H9 (cell line): ENCODE measurements around the gene SPEF2. TPM values are rescaled to one million over a fixed set of nuclear protein-coding genes. Genes with fewer than 3 reads are reported as not detected.

Experiments
- DNase-seq: peaks from one replicate; pipeline ENCODE4 v3.0.0-alpha.2; 2017
- H2AFZ ChIP-seq: one replicate; pipeline ENCODE4 v1.6.1; 2013; ENCODE audit warnings: mild to moderate bottlenecking, low read length, control low read depth, moderate library complexity
- H2AK5ac ChIP-seq: 2 replicates; pipeline ENCODE4 v1.6.1; 2013; ENCODE audit warnings: low read length, control low read depth, mixed read lengths; ENCODE audit not compliant: insufficient read length
- H2BK120ac ChIP-seq: one replicate; pipeline ENCODE4 v1.6.1; 2013; ENCODE audit warnings: low read depth, mild to moderate bottlenecking, low read length, control low read depth, inconsistent platforms; ENCODE audit not compliant: poor library complexity, severe bottlenecking
- H2BK12ac ChIP-seq: 2 replicates; pipeline ENCODE4 v1.6.1; 2013; ENCODE audit warnings: low read length, control low read depth, mixed read lengths, low read depth; ENCODE audit not compliant: insufficient read length
- H2BK15ac ChIP-seq: 2 replicates; pipeline ENCODE4 v1.6.1; 2013; ENCODE audit warnings: low read depth, low read length, control low read depth
- H2BK20ac ChIP-seq: one replicate; pipeline ENCODE4 v1.6.1; 2013; ENCODE audit warnings: low read depth, mild to moderate bottlenecking, low read length, control low read depth, inconsistent platforms; ENCODE audit not compliant: poor library complexity, severe bottlenecking
- H2BK5ac ChIP-seq: 2 replicates; pipeline ENCODE4 v1.6.1; 2013; ENCODE audit warnings: low read length, control low read depth, mixed read lengths; ENCODE audit not compliant: insufficient read length
- H3K14ac ChIP-seq: 2 replicates; pipeline ENCODE4 v1.6.1; 2013; ENCODE audit warnings: low read length, control low read depth; ENCODE audit not compliant: insufficient read depth
- H3K18ac ChIP-seq: 2 replicates; pipeline ENCODE4 v1.6.1; 2013; ENCODE audit warnings: low read depth, mild to moderate bottlenecking, mixed read lengths, low read length, control low read depth; ENCODE audit not compliant: insufficient read length
- H3K23ac ChIP-seq: 2 replicates; pipeline ENCODE4 v1.6.1; 2013; ENCODE audit warnings: low read length, control low read depth, mixed read lengths, low read depth; ENCODE audit not compliant: insufficient read length
- H3K23me2 ChIP-seq: 2 replicates; pipeline ENCODE4 v1.6.1; 2013; ENCODE audit warnings: low read depth, mild to moderate bottlenecking, mixed read lengths, low read length, control low read depth; ENCODE audit not compliant: insufficient read length, poor library complexity, severe bottlenecking
- H3K27ac ChIP-seq: 2 replicates; pipeline ENCODE4 v1.5.1; 2013; ENCODE audit warnings: low read length, control low read depth, mixed read lengths, low read depth; ENCODE audit not compliant: insufficient read length
- H3K27me3 ChIP-seq: 2 replicates; pipeline ENCODE4 v1.6.1; 2013; ENCODE audit warnings: low read length, control low read depth, inconsistent platforms; ENCODE audit not compliant: insufficient read depth
- H3K4ac ChIP-seq: 2 replicates; pipeline ENCODE4 v1.6.1; 2013; ENCODE audit warnings: low read depth, mild to moderate bottlenecking, control low read depth, inconsistent platforms, low read length, moderate library complexity
- H3K4me1 ChIP-seq: 2 replicates; pipeline ENCODE4 v1.6.1; 2013; ENCODE audit warnings: low read length, control low read depth, inconsistent platforms; ENCODE audit not compliant: insufficient read depth
- H3K4me2 ChIP-seq: 2 replicates; pipeline ENCODE4 v1.6.1; 2013; ENCODE audit warnings: low read length, control low read depth, mixed read lengths; ENCODE audit not compliant: insufficient read length, insufficient read depth
- H3K56ac ChIP-seq: 2 replicates; pipeline ENCODE4 v1.6.1; 2013; ENCODE audit warnings: low read depth, mild to moderate bottlenecking, mixed read lengths, low read length, control low read depth; ENCODE audit not compliant: insufficient read length
- H3K79me1 ChIP-seq: 2 replicates; pipeline ENCODE4 v1.6.1; 2013; ENCODE audit warnings: low read depth, mild to moderate bottlenecking, moderate library complexity, low read length, control low read depth, inconsistent platforms; ENCODE audit not compliant: insufficient read depth, poor library complexity, severe bottlenecking
- H3K79me2 ChIP-seq: 2 replicates; pipeline ENCODE4 v1.6.1; 2013; ENCODE audit warnings: low read length, control low read depth, inconsistent platforms; ENCODE audit not compliant: insufficient read depth
- H3K9ac ChIP-seq: 2 replicates; pipeline ENCODE4 v1.6.1; 2013; ENCODE audit warnings: low read length, control low read depth, mixed read lengths; ENCODE audit not compliant: insufficient read length; ENCODE audit errors: extremely low read depth
- H3K9me3 ChIP-seq: one replicate; pipeline ENCODE4 v1.6.1; 2013; ENCODE audit warnings: low read depth, low read length, inconsistent platforms; ENCODE audit not compliant: control insufficient read depth
- H3T11ph ChIP-seq: one replicate; pipeline ENCODE4 v1.6.1; 2013; ENCODE audit warnings: mild to moderate bottlenecking, low read length, control low read depth, inconsistent platforms
- H4K20me1 ChIP-seq: one replicate; pipeline ENCODE4 v1.6.1; 2013; ENCODE audit not compliant: control insufficient read depth, insufficient read length, insufficient read depth
- H4K5ac ChIP-seq: 2 replicates; pipeline ENCODE4 v1.6.1; 2013; ENCODE audit warnings: low read depth, mild to moderate bottlenecking, mixed read lengths, low read length, control low read depth; ENCODE audit not compliant: insufficient read length
- H4K8ac ChIP-seq: replicated peaks from 2 replicates; pipeline ENCODE4 v1.6.1; 2013; ENCODE audit warnings: low read length, control low read depth, mixed read lengths, low read depth; ENCODE audit not compliant: insufficient read length
- H4K91ac ChIP-seq: 2 replicates; pipeline ENCODE4 v1.6.1; 2013; ENCODE audit warnings: low read depth, mild to moderate bottlenecking, moderate library complexity, mixed read lengths, low read length, control low read depth; ENCODE audit not compliant: insufficient read length
- H3K27ac Mint-ChIP-seq, 3 experiments: 2 replicates in 2 of 3; 3 replicates in 1 of 3; pipeline ENCODE4 v1.8.0; 2020 to 2021; ENCODE audit warnings: mixed read lengths in 3 of 3, mild to moderate bottlenecking in 1 of 3, moderate library complexity in 1 of 3
- H3K27me3 Mint-ChIP-seq: 2 replicates; pipeline ENCODE4 v1.8.0; 2021; ENCODE audit warnings: low read depth, mild to moderate bottlenecking, moderate library complexity, mixed read lengths
- H3K36me3 Mint-ChIP-seq, 3 experiments: 2 replicates in 2 of 3; 3 replicates in 1 of 3; pipeline ENCODE4 v1.8.0; 2020 to 2021; ENCODE audit warnings: low read depth in 3 of 3, mixed read lengths in 3 of 3; ENCODE audit not compliant: insufficient read depth in 1 of 3
- H3K4me1 Mint-ChIP-seq, 2 experiments: 2 replicates each; pipeline ENCODE4 v1.8.0; 2020; ENCODE audit warnings: mixed read lengths in 2 of 2
- H3K4me3 Mint-ChIP-seq, 2 experiments: 2 replicates in 1 of 2; 3 replicates in 1 of 2; pipeline ENCODE4 v1.8.0; 2020 to 2021; ENCODE audit warnings: mild to moderate bottlenecking in 2 of 2, mixed read lengths in 2 of 2, moderate library complexity in 1 of 2
- H3K9me3 Mint-ChIP-seq, 2 experiments: 2 replicates in 1 of 2; 3 replicates in 1 of 2; pipeline ENCODE4 v1.8.0; 2020; ENCODE audit warnings: mild to moderate bottlenecking in 2 of 2, mixed read lengths in 2 of 2, moderate library complexity in 1 of 2
- WGBS: extraction: QIAGEN DNeasy Blood & Tissue Kit; methylation state at CpG from one replicate; pipeline ENCODE4 v1.1.7; 2013; ENCODE audit warnings: missing lambda C conversion rate, low lambda C conversion rate, mixed read lengths; ENCODE audit not compliant: insufficient read length; ENCODE audit errors: extremely low coverage; 5-methylcytosine and 5-hydroxymethylcytosine counted together
- total RNA-seq: library from RNA; stranded (reverse); gene quantifications from 2 replicates; pipeline ENCODE4 v1.2.1, GENCODE V29; 2021
- TF ChIP-seq, protein P1 (sequence below): fragments of 200-600 bp; sonication (generic); conservative IDR thresholded peaks from 3 replicates; pipeline ENCODE4 v1.8.0; 2021; ENCODE audit warnings: antibody characterized with exemption, mild to moderate bottlenecking

The SPEF2 gene
- total RNA-seq, 1 experiment from 2014 or later, result 1.0 TPM

DNA sequence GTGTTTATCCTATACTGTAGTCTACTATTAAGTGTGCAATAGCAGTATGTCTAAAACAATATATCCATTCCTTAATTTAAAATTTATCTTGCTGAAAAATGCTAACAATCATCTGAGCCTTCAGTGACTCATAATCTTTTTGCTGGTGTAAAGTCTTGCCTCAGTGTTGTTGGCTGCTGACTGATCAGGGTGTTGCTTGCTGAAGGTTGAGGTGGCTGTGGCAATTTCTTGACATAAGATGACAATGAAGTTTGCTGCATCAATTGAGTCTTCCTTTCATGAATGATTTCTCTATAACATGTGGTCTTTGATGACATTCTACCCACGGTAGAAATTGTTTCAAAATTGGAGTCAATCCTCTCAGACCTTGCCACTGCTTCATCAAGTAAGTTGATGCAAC is 24.3 kb upstream of the SPEF2 start:
- H3K27ac Mint-ChIP-seq, result no peak overlapping the region
- H3K36me3 Mint-ChIP-seq, result no peaks in the 10 kb centered on the region
- no peaks in the 10 kb centered on the region for H3K79me1 ChIP-seq
- H3K27ac ChIP-seq, result no peak overlapping the region
- H2AFZ ChIP-seq, result no peak overlapping the region
- H3K27me3 Mint-ChIP-seq, result peaks cover 12% of the 10 kb centered on the region
- H2AK5ac ChIP-seq, result no peak overlapping the region
- H2BK120ac ChIP-seq, result no peak overlapping the region
- peaks cover 0 to 2% of the 10 kb centered on the region in 2 experiments; a peak in 3 of 4 replicates for H3K4me1 Mint-ChIP-seq
- H3K23me2 ChIP-seq, result no peaks in the 10 kb centered on the region
- no peak for DNase-seq
- no peaks in the 10 kb centered on the region for H3K79me2 ChIP-seq
- no peaks in the 10 kb centered on the region for H4K20me1 ChIP-seq
- no peak overlapping the region for H3T11ph ChIP-seq
- H2BK20ac ChIP-seq, result no peak overlapping the region
- no peak overlapping the region for H3K14ac ChIP-seq
- no peaks in the 10 kb centered on the region for H3K27me3 ChIP-seq
- no peaks in the 10 kb centered on the region for H3K4me1 ChIP-seq
- TF ChIP-seq, protein P1, sequence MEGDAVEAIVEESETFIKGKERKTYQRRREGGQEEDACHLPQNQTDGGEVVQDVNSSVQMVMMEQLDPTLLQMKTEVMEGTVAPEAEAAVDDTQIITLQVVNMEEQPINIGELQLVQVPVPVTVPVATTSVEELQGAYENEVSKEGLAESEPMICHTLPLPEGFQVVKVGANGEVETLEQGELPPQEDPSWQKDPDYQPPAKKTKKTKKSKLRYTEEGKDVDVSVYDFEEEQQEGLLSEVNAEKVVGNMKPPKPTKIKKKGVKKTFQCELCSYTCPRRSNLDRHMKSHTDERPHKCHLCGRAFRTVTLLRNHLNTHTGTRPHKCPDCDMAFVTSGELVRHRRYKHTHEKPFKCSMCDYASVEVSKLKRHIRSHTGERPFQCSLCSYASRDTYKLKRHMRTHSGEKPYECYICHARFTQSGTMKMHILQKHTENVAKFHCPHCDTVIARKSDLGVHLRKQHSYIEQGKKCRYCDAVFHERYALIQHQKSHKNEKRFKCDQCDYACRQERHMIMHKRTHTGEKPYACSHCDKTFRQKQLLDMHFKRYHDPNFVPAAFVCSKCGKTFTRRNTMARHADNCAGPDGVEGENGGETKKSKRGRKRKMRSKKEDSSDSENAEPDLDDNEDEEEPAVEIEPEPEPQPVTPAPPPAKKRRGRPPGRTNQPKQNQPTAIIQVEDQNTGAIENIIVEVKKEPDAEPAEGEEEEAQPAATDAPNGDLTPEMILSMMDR, result no peak
- no peak overlapping the region for H2BK5ac ChIP-seq
- no peaks in the 10 kb centered on the region; a peak in 2 of 5 replicates for H3K9me3 Mint-ChIP-seq
- H3K4me2 ChIP-seq, result no peak overlapping the region
- H2BK12ac ChIP-seq, result no peak overlapping the region
- H3K23ac ChIP-seq, result no peak overlapping the region
- H4K91ac ChIP-seq, result no peak overlapping the region
- no peak overlapping the region for H3K4me3 Mint-ChIP-seq
- H3K18ac ChIP-seq, result no peak overlapping the region
- no peak overlapping the region for H2BK15ac ChIP-seq
- no peak overlapping the region for H3K4ac ChIP-seq
- no peak overlapping the region for H3K9ac ChIP-seq
- H3K9me3 ChIP-seq, result no peaks in the 10 kb centered on the region
- no CpG with 5 or more reads among the region's 1 CpG for WGBS
- no peak overlapping the region for H4K5ac ChIP-seq
- no peak overlapping the region for H3K56ac ChIP-seq
- no peak overlapping the region for H4K8ac ChIP-seq
